C4-2B (cell line): ENCODE results near the gene TNPO3.

Experiments used
- ZFX ChIP-seq: fragments of 450-650 bp; IDR thresholded peaks from 2 replicates; pipeline ENCODE4 v1.6.1; 2017
- TF ChIP-seq, protein P1 (sequence below): fragments of 450-650 bp; conservative IDR thresholded peaks from 2 replicates; pipeline ENCODE4 v1.5.1; 2017; ENCODE audit warnings: mild to moderate bottlenecking

DNA sequence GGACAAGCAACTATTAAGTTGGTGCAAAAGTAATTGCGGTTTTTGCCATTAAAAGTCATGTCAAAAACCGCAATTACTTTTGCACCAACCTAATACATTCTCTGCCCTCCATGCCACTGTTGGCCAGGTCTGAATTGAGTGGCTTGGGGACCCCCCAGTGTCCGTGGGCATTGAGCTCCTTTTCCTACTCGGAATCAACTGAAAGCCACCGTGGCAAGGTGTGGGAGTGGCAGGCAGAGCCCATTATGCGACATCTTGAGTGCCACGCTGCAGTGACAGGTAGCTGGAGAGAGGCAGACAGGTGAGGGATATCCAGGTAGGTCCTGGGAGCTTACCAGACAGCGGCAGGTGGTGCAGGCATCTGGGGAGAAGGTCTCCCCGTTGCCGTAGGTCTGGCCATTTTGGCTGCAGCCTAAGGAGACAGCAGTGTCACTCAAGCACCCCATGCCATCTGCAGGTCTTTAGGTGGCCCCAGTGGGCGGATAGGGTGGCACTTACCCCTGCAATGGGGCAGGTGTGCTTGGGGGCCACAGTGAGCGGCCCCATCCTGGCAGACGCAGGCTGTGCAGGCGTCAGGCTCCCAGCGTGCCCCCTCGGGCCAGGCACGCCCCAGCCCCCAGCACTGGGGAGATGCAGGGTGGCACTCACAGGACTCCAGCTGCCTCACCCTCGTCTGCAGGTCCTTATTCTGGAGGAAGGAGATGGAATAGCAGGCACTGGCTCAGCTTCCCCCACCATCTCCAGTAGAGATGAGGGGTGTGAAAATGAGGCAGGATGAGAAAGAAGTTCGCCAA is 147.9 kb downstream of the TNPO3 start:
- TF ChIP-seq, protein P1, sequence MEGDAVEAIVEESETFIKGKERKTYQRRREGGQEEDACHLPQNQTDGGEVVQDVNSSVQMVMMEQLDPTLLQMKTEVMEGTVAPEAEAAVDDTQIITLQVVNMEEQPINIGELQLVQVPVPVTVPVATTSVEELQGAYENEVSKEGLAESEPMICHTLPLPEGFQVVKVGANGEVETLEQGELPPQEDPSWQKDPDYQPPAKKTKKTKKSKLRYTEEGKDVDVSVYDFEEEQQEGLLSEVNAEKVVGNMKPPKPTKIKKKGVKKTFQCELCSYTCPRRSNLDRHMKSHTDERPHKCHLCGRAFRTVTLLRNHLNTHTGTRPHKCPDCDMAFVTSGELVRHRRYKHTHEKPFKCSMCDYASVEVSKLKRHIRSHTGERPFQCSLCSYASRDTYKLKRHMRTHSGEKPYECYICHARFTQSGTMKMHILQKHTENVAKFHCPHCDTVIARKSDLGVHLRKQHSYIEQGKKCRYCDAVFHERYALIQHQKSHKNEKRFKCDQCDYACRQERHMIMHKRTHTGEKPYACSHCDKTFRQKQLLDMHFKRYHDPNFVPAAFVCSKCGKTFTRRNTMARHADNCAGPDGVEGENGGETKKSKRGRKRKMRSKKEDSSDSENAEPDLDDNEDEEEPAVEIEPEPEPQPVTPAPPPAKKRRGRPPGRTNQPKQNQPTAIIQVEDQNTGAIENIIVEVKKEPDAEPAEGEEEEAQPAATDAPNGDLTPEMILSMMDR = no peak
- TF ChIP-seq ZFX = no peak
